ENCODE measurements around the gene CD47. TPM values are rescaled to one million over a fixed set of nuclear protein-coding genes. Genes with fewer than 3 reads are reported as not detected.

Gene CD47
- total RNA-seq, 1 experiment from 2014 or later, result 16.3 TPM

DNA sequence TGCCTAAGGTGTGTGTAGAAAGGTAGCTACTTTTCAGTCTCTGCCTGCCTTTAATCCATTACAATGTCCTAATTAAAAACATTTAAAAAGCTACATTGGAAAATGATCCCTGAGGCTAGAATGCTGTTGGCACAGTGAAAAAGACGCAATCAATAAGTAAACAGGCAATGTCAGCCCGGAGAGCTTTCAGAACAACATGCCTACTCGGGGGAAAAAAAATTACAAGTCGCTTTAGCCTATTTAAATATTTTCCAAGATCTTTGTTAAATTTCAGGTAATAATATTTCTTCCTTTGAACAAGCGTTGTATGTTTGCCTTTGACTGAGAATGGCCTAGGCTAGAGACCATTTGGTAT, 46.6 kb upstream of the CD47 start (continued):
- TF ChIP-seq, protein P1, sequence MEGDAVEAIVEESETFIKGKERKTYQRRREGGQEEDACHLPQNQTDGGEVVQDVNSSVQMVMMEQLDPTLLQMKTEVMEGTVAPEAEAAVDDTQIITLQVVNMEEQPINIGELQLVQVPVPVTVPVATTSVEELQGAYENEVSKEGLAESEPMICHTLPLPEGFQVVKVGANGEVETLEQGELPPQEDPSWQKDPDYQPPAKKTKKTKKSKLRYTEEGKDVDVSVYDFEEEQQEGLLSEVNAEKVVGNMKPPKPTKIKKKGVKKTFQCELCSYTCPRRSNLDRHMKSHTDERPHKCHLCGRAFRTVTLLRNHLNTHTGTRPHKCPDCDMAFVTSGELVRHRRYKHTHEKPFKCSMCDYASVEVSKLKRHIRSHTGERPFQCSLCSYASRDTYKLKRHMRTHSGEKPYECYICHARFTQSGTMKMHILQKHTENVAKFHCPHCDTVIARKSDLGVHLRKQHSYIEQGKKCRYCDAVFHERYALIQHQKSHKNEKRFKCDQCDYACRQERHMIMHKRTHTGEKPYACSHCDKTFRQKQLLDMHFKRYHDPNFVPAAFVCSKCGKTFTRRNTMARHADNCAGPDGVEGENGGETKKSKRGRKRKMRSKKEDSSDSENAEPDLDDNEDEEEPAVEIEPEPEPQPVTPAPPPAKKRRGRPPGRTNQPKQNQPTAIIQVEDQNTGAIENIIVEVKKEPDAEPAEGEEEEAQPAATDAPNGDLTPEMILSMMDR (IDR thresholded peaks at IDR 0.05), result no peak
- no peak for TF ChIP-seq RELA (CRISPR knock-in tag; IDR thresholded peaks at IDR 0.05; ENCODE audit: borderline replicate concordance)
- no peak for TF ChIP-seq ZNF423 (CRISPR knock-in tag; IDR thresholded peaks at IDR 0.05)
- TF ChIP-seq, protein P2, sequence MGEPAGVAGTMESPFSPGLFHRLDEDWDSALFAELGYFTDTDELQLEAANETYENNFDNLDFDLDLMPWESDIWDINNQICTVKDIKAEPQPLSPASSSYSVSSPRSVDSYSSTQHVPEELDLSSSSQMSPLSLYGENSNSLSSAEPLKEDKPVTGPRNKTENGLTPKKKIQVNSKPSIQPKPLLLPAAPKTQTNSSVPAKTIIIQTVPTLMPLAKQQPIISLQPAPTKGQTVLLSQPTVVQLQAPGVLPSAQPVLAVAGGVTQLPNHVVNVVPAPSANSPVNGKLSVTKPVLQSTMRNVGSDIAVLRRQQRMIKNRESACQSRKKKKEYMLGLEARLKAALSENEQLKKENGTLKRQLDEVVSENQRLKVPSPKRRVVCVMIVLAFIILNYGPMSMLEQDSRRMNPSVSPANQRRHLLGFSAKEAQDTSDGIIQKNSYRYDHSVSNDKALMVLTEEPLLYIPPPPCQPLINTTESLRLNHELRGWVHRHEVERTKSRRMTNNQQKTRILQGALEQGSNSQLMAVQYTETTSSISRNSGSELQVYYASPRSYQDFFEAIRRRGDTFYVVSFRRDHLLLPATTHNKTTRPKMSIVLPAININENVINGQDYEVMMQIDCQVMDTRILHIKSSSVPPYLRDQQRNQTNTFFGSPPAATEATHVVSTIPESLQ (CRISPR knock-in tag; IDR thresholded peaks at IDR 0.05), result no peak
- TF ChIP-seq ZNF396 (CRISPR knock-in tag; IDR thresholded peaks at IDR 0.05; ENCODE audit: borderline replicate concordance), result no peak
- no peak for TF ChIP-seq ZNF121 (CRISPR knock-in tag; IDR thresholded peaks at IDR 0.05)
- no peak for TF ChIP-seq CREB1 (CRISPR knock-in tag; IDR thresholded peaks at IDR 0.05)
- no peak for TF ChIP-seq TP53 (CRISPR knock-in tag; IDR thresholded peaks at IDR 0.05)

DNA sequence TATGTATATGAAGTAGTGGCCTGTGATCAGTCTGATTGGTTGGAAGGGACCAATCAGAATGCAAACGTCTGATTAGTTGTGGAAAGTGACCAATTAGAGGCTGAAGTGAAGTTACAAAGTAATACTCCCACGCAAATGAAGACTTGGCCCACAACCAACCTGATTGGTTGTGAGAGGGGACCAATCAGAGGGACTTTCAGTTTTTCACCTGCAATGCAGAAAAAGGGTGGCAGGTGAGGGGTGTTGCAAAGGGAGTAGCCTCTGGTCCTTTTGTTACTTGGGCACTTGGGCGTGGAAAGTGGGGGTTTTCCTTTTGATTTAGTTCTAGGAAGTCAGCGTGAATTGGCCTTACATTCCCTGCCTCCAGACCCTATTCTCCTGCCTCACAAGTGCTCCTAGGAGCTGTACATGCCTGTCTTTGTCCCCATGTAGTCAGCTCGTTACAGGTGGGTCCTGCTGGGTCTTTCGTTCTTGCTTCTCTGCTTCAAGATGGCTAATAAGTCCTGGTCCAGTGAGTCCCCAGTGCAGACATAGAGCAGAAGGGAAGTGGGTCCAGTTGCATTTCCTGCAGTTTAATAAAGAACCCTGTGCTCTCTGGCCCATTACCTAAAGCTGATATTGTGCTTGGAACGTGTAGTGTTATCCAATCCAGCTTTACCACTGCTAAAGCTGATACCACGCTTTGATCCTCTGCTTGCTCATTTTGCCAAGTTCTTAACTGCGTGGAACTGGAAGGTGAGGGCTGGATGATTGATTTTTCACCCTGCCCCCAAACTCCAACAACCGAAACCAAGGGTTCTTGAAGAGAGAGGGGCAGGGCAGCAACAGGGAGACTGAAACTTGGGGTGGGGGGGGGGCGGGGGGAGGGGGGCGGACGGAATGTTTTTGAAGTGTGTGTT, 46.0 kb upstream of the CD47 start:
- no peak for DNase-seq (ENCODE audit: low spot score)
- peak; percentile 28 for ATAC-seq
- ChIA-PET CTCF (no interaction called here), POLR2A (no interaction called here)
- Mint-ChIP-seq H3K27ac (peak overlapping the region; percentile 93), H3K27me3 (ENCODE audit: low read depth) (no peaks in the 10 kb centered on the region), H3K4me1 (peaks cover 9% of the 10 kb centered on the region), H3K9me3 (peaks cover 11% of the 10 kb centered on the region), H3K36me3 (no peaks in the 10 kb centered on the region), H3K4me3 (no peak overlapping the region)
- TF ChIP-seq ZNF416 (CRISPR knock-in tag; IDR thresholded peaks at IDR 0.05), result no peak
- TF ChIP-seq NFE2L1 (CRISPR knock-in tag; IDR thresholded peaks at IDR 0.05), result no peak
- TF ChIP-seq ELF4 (CRISPR knock-in tag; IDR thresholded peaks at IDR 0.05; ENCODE audit: low read depth), result no peak
- TF ChIP-seq, protein P3, sequence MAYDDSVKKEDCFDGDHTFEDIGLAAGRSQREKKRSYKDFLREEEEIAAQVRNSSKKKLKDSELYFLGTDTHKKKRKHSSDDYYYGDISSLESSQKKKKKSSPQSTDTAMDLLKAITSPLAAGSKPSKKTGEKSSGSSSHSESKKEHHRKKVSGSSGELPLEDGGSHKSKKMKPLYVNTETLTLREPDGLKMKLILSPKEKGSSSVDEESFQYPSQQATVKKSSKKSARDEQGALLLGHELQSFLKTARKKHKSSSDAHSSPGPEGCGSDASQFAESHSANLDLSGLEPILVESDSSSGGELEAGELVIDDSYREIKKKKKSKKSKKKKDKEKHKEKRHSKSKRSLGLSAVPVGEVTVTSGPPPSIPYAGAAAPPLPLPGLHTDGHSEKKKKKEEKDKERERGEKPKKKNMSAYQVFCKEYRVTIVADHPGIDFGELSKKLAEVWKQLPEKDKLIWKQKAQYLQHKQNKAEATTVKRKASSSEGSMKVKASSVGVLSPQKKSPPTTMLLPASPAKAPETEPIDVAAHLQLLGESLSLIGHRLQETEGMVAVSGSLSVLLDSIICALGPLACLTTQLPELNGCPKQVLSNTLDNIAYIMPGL (CRISPR knock-in tag; IDR thresholded peaks at IDR 0.05), result no peak
- TF ChIP-seq, protein P4, sequence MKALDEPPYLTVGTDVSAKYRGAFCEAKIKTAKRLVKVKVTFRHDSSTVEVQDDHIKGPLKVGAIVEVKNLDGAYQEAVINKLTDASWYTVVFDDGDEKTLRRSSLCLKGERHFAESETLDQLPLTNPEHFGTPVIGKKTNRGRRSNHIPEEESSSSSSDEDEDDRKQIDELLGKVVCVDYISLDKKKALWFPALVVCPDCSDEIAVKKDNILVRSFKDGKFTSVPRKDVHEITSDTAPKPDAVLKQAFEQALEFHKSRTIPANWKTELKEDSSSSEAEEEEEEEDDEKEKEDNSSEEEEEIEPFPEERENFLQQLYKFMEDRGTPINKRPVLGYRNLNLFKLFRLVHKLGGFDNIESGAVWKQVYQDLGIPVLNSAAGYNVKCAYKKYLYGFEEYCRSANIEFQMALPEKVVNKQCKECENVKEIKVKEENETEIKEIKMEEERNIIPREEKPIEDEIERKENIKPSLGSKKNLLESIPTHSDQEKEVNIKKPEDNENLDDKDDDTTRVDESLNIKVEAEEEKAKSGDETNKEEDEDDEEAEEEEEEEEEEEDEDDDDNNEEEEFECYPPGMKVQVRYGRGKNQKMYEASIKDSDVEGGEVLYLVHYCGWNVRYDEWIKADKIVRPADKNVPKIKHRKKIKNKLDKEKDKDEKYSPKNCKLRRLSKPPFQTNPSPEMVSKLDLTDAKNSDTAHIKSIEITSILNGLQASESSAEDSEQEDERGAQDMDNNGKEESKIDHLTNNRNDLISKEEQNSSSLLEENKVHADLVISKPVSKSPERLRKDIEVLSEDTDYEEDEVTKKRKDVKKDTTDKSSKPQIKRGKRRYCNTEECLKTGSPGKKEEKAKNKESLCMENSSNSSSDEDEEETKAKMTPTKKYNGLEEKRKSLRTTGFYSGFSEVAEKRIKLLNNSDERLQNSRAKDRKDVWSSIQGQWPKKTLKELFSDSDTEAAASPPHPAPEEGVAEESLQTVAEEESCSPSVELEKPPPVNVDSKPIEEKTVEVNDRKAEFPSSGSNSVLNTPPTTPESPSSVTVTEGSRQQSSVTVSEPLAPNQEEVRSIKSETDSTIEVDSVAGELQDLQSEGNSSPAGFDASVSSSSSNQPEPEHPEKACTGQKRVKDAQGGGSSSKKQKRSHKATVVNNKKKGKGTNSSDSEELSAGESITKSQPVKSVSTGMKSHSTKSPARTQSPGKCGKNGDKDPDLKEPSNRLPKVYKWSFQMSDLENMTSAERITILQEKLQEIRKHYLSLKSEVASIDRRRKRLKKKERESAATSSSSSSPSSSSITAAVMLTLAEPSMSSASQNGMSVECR (CRISPR knock-in tag; IDR thresholded peaks at IDR 0.05; ENCODE audit: borderline replicate concordance), result no peak
- TF ChIP-seq, protein P5, sequence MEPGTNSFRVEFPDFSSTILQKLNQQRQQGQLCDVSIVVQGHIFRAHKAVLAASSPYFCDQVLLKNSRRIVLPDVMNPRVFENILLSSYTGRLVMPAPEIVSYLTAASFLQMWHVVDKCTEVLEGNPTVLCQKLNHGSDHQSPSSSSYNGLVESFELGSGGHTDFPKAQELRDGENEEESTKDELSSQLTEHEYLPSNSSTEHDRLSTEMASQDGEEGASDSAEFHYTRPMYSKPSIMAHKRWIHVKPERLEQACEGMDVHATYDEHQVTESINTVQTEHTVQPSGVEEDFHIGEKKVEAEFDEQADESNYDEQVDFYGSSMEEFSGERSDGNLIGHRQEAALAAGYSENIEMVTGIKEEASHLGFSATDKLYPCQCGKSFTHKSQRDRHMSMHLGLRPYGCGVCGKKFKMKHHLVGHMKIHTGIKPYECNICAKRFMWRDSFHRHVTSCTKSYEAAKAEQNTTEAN (CRISPR knock-in tag; IDR thresholded peaks at IDR 0.05), result no peak
- TF ChIP-seq RORB (CRISPR knock-in tag; IDR thresholded peaks at IDR 0.05), result no peak
- TF ChIP-seq, protein P6, sequence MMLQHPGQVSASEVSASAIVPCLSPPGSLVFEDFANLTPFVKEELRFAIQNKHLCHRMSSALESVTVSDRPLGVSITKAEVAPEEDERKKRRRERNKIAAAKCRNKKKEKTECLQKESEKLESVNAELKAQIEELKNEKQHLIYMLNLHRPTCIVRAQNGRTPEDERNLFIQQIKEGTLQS (CRISPR knock-in tag; conservative IDR thresholded peaks at IDR 0.05), result no peak
- TF ChIP-seq, protein P7, sequence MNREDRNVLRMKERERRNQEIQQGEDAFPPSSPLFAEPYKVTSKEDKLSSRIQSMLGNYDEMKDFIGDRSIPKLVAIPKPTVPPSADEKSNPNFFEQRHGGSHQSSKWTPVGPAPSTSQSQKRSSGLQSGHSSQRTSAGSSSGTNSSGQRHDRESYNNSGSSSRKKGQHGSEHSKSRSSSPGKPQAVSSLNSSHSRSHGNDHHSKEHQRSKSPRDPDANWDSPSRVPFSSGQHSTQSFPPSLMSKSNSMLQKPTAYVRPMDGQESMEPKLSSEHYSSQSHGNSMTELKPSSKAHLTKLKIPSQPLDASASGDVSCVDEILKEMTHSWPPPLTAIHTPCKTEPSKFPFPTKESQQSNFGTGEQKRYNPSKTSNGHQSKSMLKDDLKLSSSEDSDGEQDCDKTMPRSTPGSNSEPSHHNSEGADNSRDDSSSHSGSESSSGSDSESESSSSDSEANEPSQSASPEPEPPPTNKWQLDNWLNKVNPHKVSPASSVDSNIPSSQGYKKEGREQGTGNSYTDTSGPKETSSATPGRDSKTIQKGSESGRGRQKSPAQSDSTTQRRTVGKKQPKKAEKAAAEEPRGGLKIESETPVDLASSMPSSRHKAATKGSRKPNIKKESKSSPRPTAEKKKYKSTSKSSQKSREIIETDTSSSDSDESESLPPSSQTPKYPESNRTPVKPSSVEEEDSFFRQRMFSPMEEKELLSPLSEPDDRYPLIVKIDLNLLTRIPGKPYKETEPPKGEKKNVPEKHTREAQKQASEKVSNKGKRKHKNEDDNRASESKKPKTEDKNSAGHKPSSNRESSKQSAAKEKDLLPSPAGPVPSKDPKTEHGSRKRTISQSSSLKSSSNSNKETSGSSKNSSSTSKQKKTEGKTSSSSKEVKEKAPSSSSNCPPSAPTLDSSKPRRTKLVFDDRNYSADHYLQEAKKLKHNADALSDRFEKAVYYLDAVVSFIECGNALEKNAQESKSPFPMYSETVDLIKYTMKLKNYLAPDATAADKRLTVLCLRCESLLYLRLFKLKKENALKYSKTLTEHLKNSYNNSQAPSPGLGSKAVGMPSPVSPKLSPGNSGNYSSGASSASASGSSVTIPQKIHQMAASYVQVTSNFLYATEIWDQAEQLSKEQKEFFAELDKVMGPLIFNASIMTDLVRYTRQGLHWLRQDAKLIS (CRISPR knock-in tag; IDR thresholded peaks at IDR 0.05; ENCODE audit: borderline replicate concordance), result no peak
- TF ChIP-seq NR3C1 (CRISPR knock-in tag; conservative IDR thresholded peaks at IDR 0.05; ENCODE audit: low read depth), result no peak
- TF ChIP-seq FOXJ3 (CRISPR knock-in tag; IDR thresholded peaks at IDR 0.05; ENCODE audit: borderline replicate concordance), result no peak
- no peak for TF ChIP-seq HMGA2 (CRISPR knock-in tag; IDR thresholded peaks at IDR 0.05)
- TF ChIP-seq CBFB (CRISPR knock-in tag; IDR thresholded peaks at IDR 0.05; ENCODE audit: low read depth), result no peak
